ENCODE data around the gene TNXB. TPM values are rescaled to one million over a fixed set of nuclear protein-coding genes. Genes with fewer than 3 reads are reported as not detected.

TNXB gene
- 0.36 and 1.5 TPM in 2 replicates for total RNA-seq

GRCh38 chr6:32109114-32109764 lies at the start of gene TNXB:
Gene TNXB, minus strand, starts transcription at chr6:32109338. Its CDS starts 11,140 bp downstream, at chr6:32098198.

GRCh38 chr6:32153564-32154513 lies 44.7 kb upstream of the TNXB start, which contains the start of gene PPT2:
Gene PPT2, plus strand, starts transcription at chr6:32154141. Its CDS starts 454 bp downstream, at chr6:32154595.

GRCh38 chr6:32151863-32152768 lies 43.0 kb upstream of the TNXB start, which contains the start of gene PRRT1:
Gene PRRT1, minus strand, starts transcription at chr6:32151939. Its CDS starts 112 bp downstream, at chr6:32151827.

GRCh38 chr6:32127717-32128592 lies 18.8 kb upstream of the TNXB start, which contains the start of gene ATF6B:
Gene ATF6B, minus strand, starts transcription at chr6:32128246. Its CDS starts 39 bp downstream, at chr6:32128207.

GRCh38 chr6:32037598-32038524 lies 71.3 kb downstream of the TNXB start, which contains the start of gene CYP21A2:
Gene CYP21A2, plus strand, starts transcription at chr6:32038415. Its CDS starts 8 bp downstream, at chr6:32038423.

GRCh38 chr6:32014547-32014946 lies 94.6 kb downstream of the TNXB start, which contains the start of gene C4B:
Gene C4B, plus strand, starts transcription at chr6:32014795. Its CDS starts 51 bp downstream, at chr6:32014846.

Other genes starting within 250 kb of the TNXB start
- 38.6 and 40.2 TPM in 2 replicates for gene NEU1, start 246.5 kb downstream of the TNXB start, total RNA-seq
- under 0.01 TPM in 1 of 2 replicates, not detected in the other for gene SLC44A4, start 230.3 kb downstream of the TNXB start, total RNA-seq
- gene EHMT2, start 211.6 kb downstream of the TNXB start, total RNA-seq = 54.2 and 56.9 TPM in 2 replicates
- gene ZBTB12, start 207.3 kb downstream of the TNXB start, total RNA-seq = 4.2 and 6.8 TPM in 2 replicates
- gene C2, start 181.6 kb downstream of the TNXB start, total RNA-seq = 0.19 TPM in 1 of 2 replicates, not detected in the other
- 0.90 and 4.7 TPM in 2 replicates for gene CFB, start 163.2 kb downstream of the TNXB start, total RNA-seq
- gene NELFE, start 150.4 kb downstream of the TNXB start, total RNA-seq = 99.7 and 109 TPM in 2 replicates
- 40.9 and 43.4 TPM in 2 replicates for gene SKIC2, start 150.2 kb downstream of the TNXB start, total RNA-seq
- gene DXO, start 137.2 kb downstream of the TNXB start, total RNA-seq = 7.8 and 11.1 TPM in 2 replicates
- gene C4A, start 127.3 kb downstream of the TNXB start, total RNA-seq = 0.99 and 2.0 TPM in 2 replicates
- 0.63 and 1.8 TPM in 2 replicates for gene C4B, start 94.5 kb downstream of the TNXB start, total RNA-seq
- not detected in 2 replicates for gene CYP21A2, start 70.9 kb downstream of the TNXB start, total RNA-seq
- gene ATF6B, start 18.9 kb upstream of the TNXB start, total RNA-seq = 11.1 and 11.2 TPM in 2 replicates
- 5.0 and 6.3 TPM in 2 replicates for gene FKBPL, start 20.9 kb upstream of the TNXB start, total RNA-seq
- 0.09 TPM in 1 of 2 replicates, not detected in the other for gene PRRT1, start 42.6 kb upstream of the TNXB start, total RNA-seq
- 52.3 and 52.8 TPM in 2 replicates for gene PPT2, start 44.8 kb upstream of the TNXB start, total RNA-seq
- 1.6 and 2.5 TPM in 2 replicates for gene EGFL8, start 55.3 kb upstream of the TNXB start, total RNA-seq
- gene AGPAT1, start 66.7 kb upstream of the TNXB start, total RNA-seq = 8.4 and 13.0 TPM in 2 replicates
- gene RNF5, start 69.1 kb upstream of the TNXB start, total RNA-seq = 28.3 and 34.9 TPM in 2 replicates
- 0.36 and 0.66 TPM in 2 replicates for gene AGER, start 74.9 kb upstream of the TNXB start, total RNA-seq
- 37.0 and 42.5 TPM in 2 replicates for gene PBX2, start 80.9 kb upstream of the TNXB start, total RNA-seq
- gene GPSM3, start 83.3 kb upstream of the TNXB start, total RNA-seq = 4.2 and 5.5 TPM in 2 replicates
- 50.7 and 60.4 TPM in 2 replicates for gene NOTCH4, start 114.7 kb upstream of the TNXB start, total RNA-seq